Measurements from ENCODE around the gene SMG7. TPM values are rescaled to one million over a fixed set of nuclear protein-coding genes. Genes with fewer than 3 reads are reported as not detected.

Gene SMG7
- total and polyA plus RNA-seq, 2 donors (not counting 3 experiments of a cell fraction or from before 2014, with no cell fraction given), result 25.4 to 47.1 TPM

DNA sequence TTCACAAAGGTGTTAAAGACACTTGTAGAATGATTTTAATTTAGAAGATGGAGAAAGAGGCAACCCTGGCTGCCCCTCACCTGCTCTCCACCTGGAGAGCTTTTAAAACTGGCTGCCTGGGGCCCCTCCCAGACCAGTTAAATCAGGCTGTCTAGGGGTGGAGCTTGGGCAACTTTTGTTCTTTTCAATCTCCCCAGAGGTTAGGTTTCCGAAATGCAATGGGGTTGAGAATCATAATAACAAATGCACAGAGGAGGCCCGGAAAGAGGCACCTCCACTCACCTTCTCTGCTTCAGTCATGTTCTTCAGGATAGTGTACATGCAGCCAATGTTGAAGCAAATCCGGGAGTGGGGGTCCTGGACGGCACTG is 117.6 kb downstream of the SMG7 start:
- Histone ChIP-seq H4K20me1 (replicated peaks; ENCODE audit: control insufficient read depth, extremely low read depth, insufficient read depth, low read length) (no peaks in the 10 kb centered on the region), H2AFZ (ENCODE audit: low read depth, low read length) (no peak overlapping the region), H3K27ac (ENCODE audit: insufficient read depth, low read depth, low read length) (no peak overlapping the region), H3K9ac (replicated peaks; ENCODE audit: extremely low read depth, insufficient read depth, low read length) (no peak overlapping the region), H3K4me3 (replicated peaks in 1 of 3; ENCODE audit: insufficient read depth in 1 of 3, low read depth in 1 of 3, low read length in 3 of 3) (no peak overlapping the region), H3K4me1 (ENCODE audit: control insufficient read depth, extremely low read depth, insufficient read depth, low read length) (no peaks in the 10 kb centered on the region), H3K4me2 (ENCODE audit: insufficient read depth, low read length) (no peak overlapping the region), H3K79me2 (ENCODE audit: control insufficient read depth, insufficient read depth, low read length) (no peaks in the 10 kb centered on the region), H3K27me3 (ENCODE audit: control insufficient read depth in 2 of 2, insufficient read depth in 2 of 2, low read length in 2 of 2) (peaks cover 2 to 5% of the 10 kb centered on the region in 2 experiments), H3K36me3 (ENCODE audit: control insufficient read depth in 2 of 2, extremely low read depth in 1 of 2, insufficient read depth in 2 of 2, low read length in 2 of 2) (no peaks in the 10 kb centered on the region), H3K9me3 (replicated peaks; ENCODE audit: control insufficient read depth, insufficient read depth, low read length) (no peaks in the 10 kb centered on the region), H3K9me1 (replicated peaks; ENCODE audit: control insufficient read depth, extremely low read depth, insufficient read depth, low read length) (no peaks in the 10 kb centered on the region)
- CTCF ChIA-PET, result interaction anchor here (1.2 kb wide), 1 partner anchor 14 kb away, joined by 3 read pairs; no protein-coding TSS in a partner anchor
- no peak for FAIRE-seq
- dilution Hi-C loops (cut with MboI; ENCODE audit: extremely low pct_ligation_motif_present, low sequenced_read_pairs), result no loop called here
- POLR2A ChIA-PET, result no interaction called here
- intact Hi-C loops (cut with micrococcal nuclease), result no loop called here
- BruUV-seq (replicated peaks), result no TSS peak
- no peak for DNase-seq (ENCODE audit: low read depth, low spot score)
- TF ChIP-seq EZH2 (IDR thresholded peaks at IDR 0.05; ENCODE audit: borderline replicate concordance, low read depth, low read length, severe bottlenecking), result no peak

DNA sequence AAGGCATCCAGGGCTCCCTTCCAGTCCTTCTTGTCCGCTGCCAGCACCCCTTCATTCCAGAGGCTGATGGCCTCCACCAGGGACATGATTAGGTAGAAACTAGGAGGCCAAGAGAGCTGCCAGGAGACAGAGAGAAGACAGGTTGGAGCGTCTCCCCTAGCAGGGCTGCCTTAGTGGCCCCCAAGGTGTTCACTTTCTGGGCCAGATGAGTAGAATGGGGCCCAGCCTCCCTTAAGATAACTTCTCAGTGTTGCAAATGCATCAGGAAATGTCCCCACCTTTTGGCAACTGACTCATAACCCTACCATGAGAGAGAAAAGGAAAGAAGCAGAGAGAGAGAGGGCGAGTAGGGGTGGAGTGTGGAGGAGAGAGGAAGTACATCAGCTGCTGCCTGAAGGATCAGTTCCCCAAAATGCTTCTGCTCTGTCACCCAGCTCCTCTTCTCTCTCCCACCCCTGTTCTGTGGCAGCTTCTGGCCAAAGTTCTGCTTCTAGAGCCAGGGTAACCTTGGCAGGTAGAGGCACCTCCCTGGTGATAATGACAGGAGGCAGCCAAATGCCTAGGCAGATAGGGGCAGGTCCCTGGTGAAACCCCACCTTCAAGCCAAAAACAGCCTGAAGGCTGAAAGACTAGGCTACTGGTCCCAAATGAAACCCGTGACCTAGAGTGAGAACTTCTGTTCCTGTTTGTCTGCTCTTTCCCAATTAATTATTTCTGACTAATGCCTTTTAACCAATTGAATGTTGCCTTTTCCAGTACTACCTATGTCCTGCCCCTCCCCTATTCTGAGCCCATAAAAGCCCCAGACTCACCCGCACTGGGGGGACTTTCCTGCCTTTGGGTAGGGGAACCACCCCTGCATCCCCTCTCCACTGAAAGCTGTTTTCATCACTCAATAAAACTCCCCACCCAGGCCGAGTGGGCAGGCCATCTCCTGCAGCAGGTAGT is 118.2 kb downstream of the SMG7 start, which contains the start of gene NCF2:
TSS of gene NCF2 (minus strand) at position 216 of the 948 bp plus-strand sequence. CDS start at position 86, 130 bp downstream.
- no peak within 1 kb of the TSS for H3K4me3 ChIP-seq (replicated peaks in 1 of 3; ENCODE audit: insufficient read depth in 1 of 3, low read depth in 1 of 3, low read length in 3 of 3)
- TF ChIP-seq, protein P1, sequence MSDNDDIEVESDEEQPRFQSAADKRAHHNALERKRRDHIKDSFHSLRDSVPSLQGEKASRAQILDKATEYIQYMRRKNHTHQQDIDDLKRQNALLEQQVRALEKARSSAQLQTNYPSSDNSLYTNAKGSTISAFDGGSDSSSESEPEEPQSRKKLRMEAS (IDR thresholded peaks at IDR 0.05; ENCODE audit: insufficient read depth, insufficient read length), result no peak
- TF ChIP-seq POLR2A (IDR thresholded peaks at IDR 0.05; ENCODE audit: low read depth, low read length) (no peak), MYC (IDR thresholded peaks at IDR 0.05; ENCODE audit: low read depth, low read length) (no peak), FOS (IDR thresholded peaks at IDR 0.05; ENCODE audit: borderline replicate concordance, insufficient read depth, low read length) (no peak), GATA2 (IDR thresholded peaks at IDR 0.05; ENCODE audit: insufficient read depth, insufficient read length, low read depth, low read length) (no peak), JUN (IDR thresholded peaks at IDR 0.05; ENCODE audit: borderline replicate concordance, insufficient read depth, insufficient read length, low read depth) (no peak)
- DNase-seq (ENCODE audit: low read depth, low spot score) (no peak), FAIRE-seq (no peak)
- POLR2A ChIA-PET, result no interaction called here
- dilution Hi-C loops (cut with MboI; ENCODE audit: extremely low pct_ligation_motif_present, low sequenced_read_pairs) (no loop called here), intact Hi-C loops (cut with micrococcal nuclease) (no loop called here)
- no peaks in the 10 kb centered on the region for H3K9me3 ChIP-seq (replicated peaks; ENCODE audit: control insufficient read depth, insufficient read depth, low read length)
- BruUV-seq (replicated peaks), result no TSS peak
- no peaks in the 10 kb centered on the region for H3K79me2 ChIP-seq (ENCODE audit: control insufficient read depth, insufficient read depth, low read length)
- no peaks in the 10 kb centered on the region for H3K9me1 ChIP-seq (replicated peaks; ENCODE audit: control insufficient read depth, extremely low read depth, insufficient read depth, low read length)
- H3K9ac ChIP-seq (replicated peaks; ENCODE audit: extremely low read depth, insufficient read depth, low read length), result no peak within 1 kb of the TSS
- peak within 1 kb of the TSS; percentile 52 for H2AFZ ChIP-seq (ENCODE audit: low read depth, low read length)
- H3K4me1 ChIP-seq (ENCODE audit: control insufficient read depth, extremely low read depth, insufficient read depth, low read length), result no peaks in the 10 kb centered on the region
- H3K36me3 ChIP-seq (ENCODE audit: control insufficient read depth in 2 of 2, extremely low read depth in 1 of 2, insufficient read depth in 2 of 2, low read length in 2 of 2), result no peaks in the 10 kb centered on the region
- no peak within 1 kb of the TSS for H3K4me2 ChIP-seq (ENCODE audit: insufficient read depth, low read length)
- CTCF ChIA-PET, result no interaction called here
- H3K27ac ChIP-seq (ENCODE audit: insufficient read depth, low read depth, low read length), result no peak within 1 kb of the TSS
- H3K27me3 ChIP-seq (ENCODE audit: control insufficient read depth in 2 of 2, insufficient read depth in 2 of 2, low read length in 2 of 2), result peaks cover 5 to 7% of the 10 kb centered on the region in 2 experiments
- no peaks in the 10 kb centered on the region for H4K20me1 ChIP-seq (replicated peaks; ENCODE audit: control insufficient read depth, extremely low read depth, insufficient read depth, low read length)
